Psoas muscle (tissue), 8 donors: ENCODE data around the gene DOLK. TPM values are rescaled to one million over a fixed set of nuclear protein-coding genes. Genes with fewer than 3 reads are reported as not detected.

ENCODE experiments used
- ATAC-seq, 4 donors: fragments of 200-7000 bp; cut with Tn5 transposase; one replicate each; pipeline ENCODE4 v1.9.1; 2020; ENCODE audit warnings: moderate library complexity in 3 of 4, mild to moderate bottlenecking in 2 of 4
- DNase-seq, 2 donors: peaks; one replicate each; pipeline ENCODE4 v3.0.0-alpha.2; 2020
- H3K27ac ChIP-seq: fragments of 200-600 bp; one replicate; pipeline ENCODE4 v1.8.0; 2022
- H3K27me3 ChIP-seq, 3 donors: fragments of 200-600 bp in 1 of 3; one replicate each; pipeline versions ENCODE4 v1.6.1 to v1.8.0; 2013 to 2022; ENCODE audit warnings: low read length in 2 of 3, mild to moderate bottlenecking in 2 of 3, moderate library complexity in 1 of 3; ENCODE audit not compliant: insufficient read depth in 3 of 3
- H3K36me3 ChIP-seq, 2 donors: fragments of 200-600 bp in 1 of 2; one replicate each; pipeline versions ENCODE4 v1.6.1 to v1.8.0; 2013 to 2022; ENCODE audit warnings: low read depth in 1 of 2, mild to moderate bottlenecking in 1 of 2, moderate library complexity in 1 of 2; ENCODE audit not compliant: insufficient read depth in 1 of 2
- H3K4me1 ChIP-seq: fragments of 200-600 bp; one replicate; pipeline ENCODE4 v1.8.0; 2022
- H3K4me3 ChIP-seq: fragments of 200-600 bp; one replicate; pipeline ENCODE4 v1.8.0; 2022; ENCODE audit warnings: mild to moderate bottlenecking
- H3K9me3 ChIP-seq: fragments of 200-600 bp; one replicate; pipeline ENCODE4 v1.8.0; 2022
- CTCF ChIP-seq: fragments of 200-600 bp; IDR thresholded peaks from one replicate; pipeline ENCODE4 v1.8.0; 2022; ENCODE audit warnings: antibody characterized with exemption
- WGBS, 3 donors: extraction: QIAGEN DNeasy Blood & Tissue Kit; methylation state at CpG; one replicate each; pipeline versions ENCODE4 v1.1.6 to v1.1.7; 2013; 5-methylcytosine and 5-hydroxymethylcytosine counted together
- intact Hi-C, 2 donors: fragments of 100-400 bp; cut with DNase I; formaldehyde crosslinking; loops; one replicate each; pipeline versions ENCODE4 v1.11.0 to v1.14.2; 2022
- polyA plus RNA-seq, 3 donors: library from polyadenylated mRNA; stranded (reverse); fragments of 200-250 nt; gene quantifications; one replicate each; pipeline ENCODE4 v1.2.3, GENCODE V29; 2013
- total RNA-seq, 4 donors: library from RNA; stranded (reverse); fragmentation: NEBNext Ultra II Directional in 2 of 4; extraction: Animal tissue kit (Norgen Biotek cat#: 25700) in 2 of 4; gene quantifications; one replicate each; pipeline versions ENCODE4 v1.2.1 to v1.2.4, GENCODE V29; 2021 to 2023
- donor health status: healthy with polysubstance abuse.
- donor health status: DM: no; HTN: no; CAD: no; lungs with moderate emphysema.
- donor health status: Bipolar disorder and iron deficiency.
- donor health status: healthy.
- donor health status: DM: yes; HTN: yes; CAD: no.
- donor health status: DM: no; HTN: no; CAD: no.
- donor health status: DM: no; HTN: no; CAD: no.
- donor health status: DM: yes; HTN: yes; CAD: no.

DOLK gene
- total and polyA plus RNA-seq, 7 donors = 4.5 to 14.0 (median 7.5) TPM

- 84 to 89% (median 85%) methylated on average over 5 of the region's 5 CpGs for WGBS, 3 donors
- ATAC-seq (no peak), DNase-seq (no peak)
- intact Hi-C loops = no loop called here
- Histone ChIP-seq H3K27me3 (no peaks in the 10 kb centered on the region), H3K27ac (no peak overlapping the region), H3K9me3 (no peaks in the 10 kb centered on the region), H3K36me3 (peaks cover 2 to 55% of the 10 kb centered on the region in 2 donors), H3K4me1 (no peaks in the 10 kb centered on the region), H3K4me3 (no peak overlapping the region)
- no peak for TF ChIP-seq CTCF
Measured at GRCh38 chr9:128898382-128898781, 49.0 kb downstream of the DOLK start.

- 67 to 77% (median 70%) methylated on average over 4 of the region's 4 CpGs for WGBS, 3 donors
- no peak overlapping the region for H3K4me3 ChIP-seq
- no peak for DNase-seq
- intact Hi-C loops = no loop called here
- no peak for TF ChIP-seq CTCF
- no peak overlapping the region for H3K27ac ChIP-seq
- ATAC-seq = no peak
- no peaks in the 10 kb centered on the region for H3K27me3 ChIP-seq
- peaks cover 12% of the 10 kb centered on the region for H3K4me1 ChIP-seq
- H3K36me3 ChIP-seq = peaks cover 2 to 70% of the 10 kb centered on the region in 2 donors
- H3K9me3 ChIP-seq = no peaks in the 10 kb centered on the region
Measured at GRCh38 chr9:128895556-128895955, 51.8 kb downstream of the DOLK start.

Other genes with a start within 250 kb of the DOLK start
- gene PKN3, start 245.1 kb downstream of the DOLK start, total RNA-seq = 1 to 10 TPM; 2.6 to 5.0 (median 3.4) TPM
- 1 to 10 TPM; 2.9 to 4.4 (median 3.1) TPM for gene PKN3, start 245.1 kb downstream of the DOLK start, polyA plus RNA-seq
- 1 to 10 TPM; 4.5 to 7.2 (median 5.0) TPM for gene ZDHHC12, start 223.5 kb downstream of the DOLK start, total RNA-seq
- gene ZDHHC12, start 223.5 kb downstream of the DOLK start, polyA plus RNA-seq = 10 to 100 TPM in 2 of 3 donors, 1 to 10 TPM in 1; 9.7 to 18.5 (median 12.4) TPM
- gene ZER1, start 175.7 kb downstream of the DOLK start, total RNA-seq = 10 to 100 TPM; 40.3 to 67.2 (median 65.0) TPM
- 10 to 100 TPM; 15.2 to 54.8 (median 30.8) TPM for gene ZER1, start 175.7 kb downstream of the DOLK start, polyA plus RNA-seq
- gene TBC1D13, start 160.3 kb downstream of the DOLK start, total RNA-seq = 10 to 100 TPM; 14.4 to 17.5 (median 15.8) TPM
- gene TBC1D13, start 160.3 kb downstream of the DOLK start, polyA plus RNA-seq = 10 to 100 TPM; 11.8 to 25.1 (median 15.3) TPM
- 100 to 1,000 TPM in 1 of 4 donors, 10 to 100 TPM in 3; 81.6 to 109 (median 90.0) TPM for gene ENDOG, start 129.1 kb downstream of the DOLK start, total RNA-seq
- 100 to 1,000 TPM in 1 of 3 donors, 10 to 100 TPM in 2; 56.0 to 116 (median 84.9) TPM for gene ENDOG, start 129.1 kb downstream of the DOLK start, polyA plus RNA-seq
- gene SPOUT1, start 117.8 kb downstream of the DOLK start, total RNA-seq = 10 to 100 TPM; 13.3 to 33.0 (median 20.6) TPM
- gene SPOUT1, start 117.8 kb downstream of the DOLK start, polyA plus RNA-seq = 10 to 100 TPM in 2 of 3 donors, 1 to 10 TPM in 1; 9.5 to 18.3 (median 13.3) TPM
- 1 to 10 TPM; 6.4 to 8.9 (median 7.1) TPM for gene KYAT1, start 65.7 kb downstream of the DOLK start, total RNA-seq
- 10 to 100 TPM in 1 of 3 donors, 1 to 10 TPM in 2; 7.2 to 12.0 (median 7.9) TPM for gene KYAT1, start 65.7 kb downstream of the DOLK start, polyA plus RNA-seq
- gene LRRC8A, start 65.5 kb downstream of the DOLK start, total RNA-seq = 10 to 100 TPM; 12.2 to 22.4 (median 18.3) TPM
- gene LRRC8A, start 65.5 kb downstream of the DOLK start, polyA plus RNA-seq = 10 to 100 TPM; 11.6 to 71.5 (median 16.4) TPM
- 10 to 100 TPM; 11.0 to 36.6 (median 29.9) TPM for gene PHYHD1, start 26.6 kb downstream of the DOLK start, total RNA-seq
- 10 to 100 TPM; 16.7 to 45.0 (median 20.0) TPM for gene PHYHD1, start 26.6 kb downstream of the DOLK start, polyA plus RNA-seq
- 10 to 100 TPM; 17.2 to 25.9 (median 25.4) TPM for gene NUP188, start 96 bp upstream of the DOLK start, total RNA-seq
- 10 to 100 TPM in 2 of 3 donors, 1 to 10 TPM in 1; 9.8 to 28.1 (median 18.6) TPM for gene NUP188, start 96 bp upstream of the DOLK start, polyA plus RNA-seq
- gene SH3GLB2, start 80.7 kb upstream of the DOLK start, total RNA-seq = 10 to 100 TPM; 33.8 to 56.8 (median 45.1) TPM
- gene SH3GLB2, start 80.7 kb upstream of the DOLK start, polyA plus RNA-seq = 10 to 100 TPM; 22.2 to 33.5 (median 28.0) TPM
- 10 to 100 TPM in 3 of 4 donors, 1 to 10 TPM in 1; 8.4 to 17.8 (median 14.8) TPM for gene MIGA2, start 89.0 kb upstream of the DOLK start, total RNA-seq
- gene MIGA2, start 89.0 kb upstream of the DOLK start, polyA plus RNA-seq = 10 to 100 TPM; 12.7 to 18.1 (median 13.7) TPM
- 1 to 10 TPM; 2.1 to 4.7 (median 4.2) TPM for gene DOLPP1, start 133.5 kb upstream of the DOLK start, total RNA-seq
- 1 to 10 TPM; 2.3 to 5.2 (median 4.7) TPM for gene DOLPP1, start 133.5 kb upstream of the DOLK start, polyA plus RNA-seq
- gene CRAT, start 163.2 kb upstream of the DOLK start, total RNA-seq = 100 to 1,000 TPM; 123 to 229 (median 164) TPM
- 100 to 1,000 TPM in 2 of 3 donors, 10 to 100 TPM in 1; 88.7 to 106 (median 100) TPM for gene CRAT, start 163.2 kb upstream of the DOLK start, polyA plus RNA-seq
- 100 to 1,000 TPM in 2 of 4 donors, 10 to 100 TPM in 2; 95.1 to 110 (median 102) TPM for gene PTPA, start 163.8 kb upstream of the DOLK start, total RNA-seq
- 100 to 1,000 TPM in 1 of 3 donors, 10 to 100 TPM in 2; 54.1 to 109 (median 83.1) TPM for gene PTPA, start 163.8 kb upstream of the DOLK start, polyA plus RNA-seq
- 1 to 10 TPM; 1.7 to 4.5 (median 3.4) TPM for gene IER5L, start 230.7 kb upstream of the DOLK start, total RNA-seq
- 1 to 10 TPM; 1.4 to 8.3 (median 3.0) TPM for gene IER5L, start 230.7 kb upstream of the DOLK start, polyA plus RNA-seq